ENCODE measurements around the gene KCNH2. TPM values are rescaled to one million over a fixed set of nuclear protein-coding genes. Genes with fewer than 3 reads are reported as not detected.
A peak's percentile ranks its signal among the peaks of the same experiment; 100 is the strongest.

KCNH2 gene
- total RNA-seq, 2 donors from 2014 or later: 1.1 to 1.9 TPM

- Histone ChIP-seq H3K9me3 (ENCODE audit: control insufficient read depth, low read length) (no peaks in the 10 kb centered on the region), H3K27ac (ENCODE audit: low read depth, low read length) (peak overlapping the region; percentile 88), H3K36me3 (ENCODE audit: control insufficient read depth, insufficient read depth, low read length) (no peaks in the 10 kb centered on the region), H3K4me1 (ENCODE audit: control insufficient read depth, insufficient read depth, low read length) (peaks cover 5% of the 10 kb centered on the region), H3K9ac (ENCODE audit: extremely low read depth, low read length, poor library complexity, severe bottlenecking) (no peak overlapping the region), H3K4me3 (ENCODE audit: low read length) (no peak overlapping the region), H3K27me3 (ENCODE audit: control insufficient read depth, insufficient read depth, low read length, poor library complexity, severe bottlenecking) (peaks cover 47% of the 10 kb centered on the region)
- H3K4me3 Mint-ChIP-seq: no peak overlapping the region
- 90 to 93% methylated on average over 5 to 12 of the region's 12 CpGs for WGBS, 2 experiments (ENCODE audit: insufficient coverage in 1 of 2, insufficient read length in 1 of 2)
- no peak for DNase-seq
- no peaks in the 10 kb centered on the region for H3K36me3 Mint-ChIP-seq (ENCODE audit: low read depth)
- H3K27ac Mint-ChIP-seq: no peak overlapping the region
- peaks cover 19% of the 10 kb centered on the region for H3K4me1 Mint-ChIP-seq
- peaks cover 77% of the 10 kb centered on the region for H3K27me3 Mint-ChIP-seq (ENCODE audit: insufficient read depth)
- TF ChIP-seq CTCF (conservative IDR thresholded peaks at IDR 0.05): no peak
- H3K9me3 Mint-ChIP-seq: no peaks in the 10 kb centered on the region
These were observed 6.1 kb downstream of the KCNH2 start for GRCh38 chr7:150972023-150972468.

GRCh38 chr7:150971242-150972022, 6.7 kb downstream of the KCNH2 start:
- Histone ChIP-seq H3K36me3 (ENCODE audit: control insufficient read depth, insufficient read depth, low read length) (no peaks in the 10 kb centered on the region), H3K9me3 (ENCODE audit: control insufficient read depth, low read length) (no peaks in the 10 kb centered on the region), H3K9ac (ENCODE audit: extremely low read depth, low read length, poor library complexity, severe bottlenecking) (no peak overlapping the region), H3K27ac (ENCODE audit: low read depth, low read length) (peak overlapping the region; percentile 88), H3K4me3 (ENCODE audit: low read length) (no peak overlapping the region), H3K4me1 (ENCODE audit: control insufficient read depth, insufficient read depth, low read length) (peaks cover 3% of the 10 kb centered on the region), H3K27me3 (ENCODE audit: control insufficient read depth, insufficient read depth, low read length, poor library complexity, severe bottlenecking) (peaks cover 41% of the 10 kb centered on the region)
- Mint-ChIP-seq H3K27me3 (ENCODE audit: insufficient read depth) (peaks cover 73% of the 10 kb centered on the region), H3K4me1 (peaks cover 16% of the 10 kb centered on the region), H3K36me3 (ENCODE audit: low read depth) (no peaks in the 10 kb centered on the region), H3K4me3 (no peak overlapping the region), H3K27ac (no peak overlapping the region), H3K9me3 (no peaks in the 10 kb centered on the region)
- no peak for TF ChIP-seq CTCF (conservative IDR thresholded peaks at IDR 0.05)
- DNase-seq: no peak
- WGBS, 2 experiments (ENCODE audit: insufficient coverage in 1 of 2, insufficient read length in 1 of 2): 73 to 82% methylated on average over 7 to 16 of the region's 16 CpGs

- H3K9me3 Mint-ChIP-seq: no peaks in the 10 kb centered on the region
- no peak for TF ChIP-seq CTCF (conservative IDR thresholded peaks at IDR 0.05)
- Histone ChIP-seq H3K27ac (ENCODE audit: low read depth, low read length) (peak overlapping the region; percentile 88), H3K4me3 (ENCODE audit: low read length) (no peak overlapping the region), H3K9me3 (ENCODE audit: control insufficient read depth, low read length) (no peaks in the 10 kb centered on the region), H3K4me1 (ENCODE audit: control insufficient read depth, insufficient read depth, low read length) (peaks cover 3% of the 10 kb centered on the region), H3K9ac (ENCODE audit: extremely low read depth, low read length, poor library complexity, severe bottlenecking) (no peak overlapping the region), H3K27me3 (ENCODE audit: control insufficient read depth, insufficient read depth, low read length, poor library complexity, severe bottlenecking) (peaks cover 31% of the 10 kb centered on the region), H3K36me3 (ENCODE audit: control insufficient read depth, insufficient read depth, low read length) (no peaks in the 10 kb centered on the region)
- no peaks in the 10 kb centered on the region for H3K36me3 Mint-ChIP-seq (ENCODE audit: low read depth)
- peak overlapping the region; percentile 58 for H3K27ac Mint-ChIP-seq
- 80% methylated on average over 8 to 11 of the region's 11 CpGs for WGBS, 2 experiments (ENCODE audit: insufficient coverage in 1 of 2, insufficient read length in 1 of 2)
- H3K4me1 Mint-ChIP-seq: peaks cover 16% of the 10 kb centered on the region
- DNase-seq: no peak
- peaks cover 69% of the 10 kb centered on the region for H3K27me3 Mint-ChIP-seq (ENCODE audit: insufficient read depth)
- no peak overlapping the region for H3K4me3 Mint-ChIP-seq
These were observed 7.7 kb downstream of the KCNH2 start for GRCh38 chr7:150970424-150970823.

Measured in endodermal cell (in vitro differentiated cells).